T-helper 1 cell treated with Interleukin-12 subunit alpha and Interleukin-12 subunit beta and Interleukin-4 antibody, amounts not matched to agents 30 μg/mL and 1 μg/mL, for 36 hours (primary cell): ENCODE measurements around the gene PTPRD.

Experiments
- H3K27ac Mint-ChIP-seq: one replicate; pipeline ENCODE4 v1.8.0; 2021; ENCODE audit warnings: mild to moderate bottlenecking, mixed read lengths
- H3K27me3 Mint-ChIP-seq: one replicate; pipeline ENCODE4 v1.8.0; 2021; ENCODE audit warnings: low read depth, mixed read lengths
- H3K36me3 Mint-ChIP-seq: one replicate; pipeline ENCODE4 v1.8.0; 2021; ENCODE audit warnings: low read depth, mixed read lengths
- H3K4me1 Mint-ChIP-seq: one replicate; pipeline ENCODE4 v1.8.0; 2021; ENCODE audit warnings: low read depth, mixed read lengths
- H3K4me3 Mint-ChIP-seq: one replicate; pipeline ENCODE4 v1.8.0; 2021; ENCODE audit warnings: mild to moderate bottlenecking, moderate library complexity, mixed read lengths
- H3K9me3 Mint-ChIP-seq: one replicate; pipeline ENCODE4 v1.8.0; 2021; ENCODE audit warnings: mixed read lengths

PTPRD gene

DNA sequence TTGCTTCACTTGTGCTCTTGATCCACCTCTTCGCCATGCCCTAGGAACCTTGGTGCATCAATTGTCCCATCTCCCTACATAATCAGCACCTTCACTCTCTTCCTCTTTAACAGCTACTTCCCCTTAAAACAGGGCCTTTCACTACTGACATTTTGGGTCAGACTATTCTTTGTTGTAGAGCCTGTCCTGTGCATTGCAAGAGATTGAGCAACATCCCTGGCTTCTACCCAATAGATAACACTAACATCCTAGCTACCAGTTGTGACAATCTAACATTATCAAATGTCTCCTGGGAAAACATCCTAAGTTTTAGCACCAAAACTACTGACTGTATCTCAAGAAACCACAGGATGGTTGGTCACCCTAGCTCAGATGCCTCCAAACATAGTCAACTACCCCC, 1958.9 kb downstream of the PTPRD start:
- Mint-ChIP-seq H3K36me3 (no peaks in the 10 kb centered on the region), H3K27ac (no peak overlapping the region), H3K27me3 (no peaks in the 10 kb centered on the region), H3K4me1 (no peaks in the 10 kb centered on the region), H3K9me3 (no peaks in the 10 kb centered on the region), H3K4me3 (no peak overlapping the region)

DNA sequence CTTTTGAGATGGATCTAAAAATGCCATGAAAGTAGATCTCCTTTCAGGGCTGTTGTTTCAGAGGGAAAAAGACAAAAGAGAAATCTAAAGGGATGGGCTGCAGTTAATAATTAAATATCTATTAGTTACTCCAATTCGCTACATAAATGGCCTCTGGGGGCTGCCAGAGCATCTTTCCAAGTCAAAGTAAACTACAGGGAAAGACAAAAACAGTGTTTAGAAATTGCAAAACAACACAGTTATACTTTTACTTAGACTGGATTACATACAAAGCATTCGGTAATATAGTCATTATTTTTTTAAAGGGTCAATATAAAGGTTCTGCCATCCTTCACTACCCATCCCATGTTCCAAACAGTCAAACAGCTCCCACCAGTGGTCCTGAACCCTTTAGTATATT, 1959.7 kb downstream of the PTPRD start:
- Mint-ChIP-seq H3K27me3 (no peaks in the 10 kb centered on the region), H3K27ac (no peak overlapping the region), H3K4me3 (no peak overlapping the region), H3K4me1 (no peaks in the 10 kb centered on the region), H3K36me3 (no peaks in the 10 kb centered on the region), H3K9me3 (no peaks in the 10 kb centered on the region)

DNA sequence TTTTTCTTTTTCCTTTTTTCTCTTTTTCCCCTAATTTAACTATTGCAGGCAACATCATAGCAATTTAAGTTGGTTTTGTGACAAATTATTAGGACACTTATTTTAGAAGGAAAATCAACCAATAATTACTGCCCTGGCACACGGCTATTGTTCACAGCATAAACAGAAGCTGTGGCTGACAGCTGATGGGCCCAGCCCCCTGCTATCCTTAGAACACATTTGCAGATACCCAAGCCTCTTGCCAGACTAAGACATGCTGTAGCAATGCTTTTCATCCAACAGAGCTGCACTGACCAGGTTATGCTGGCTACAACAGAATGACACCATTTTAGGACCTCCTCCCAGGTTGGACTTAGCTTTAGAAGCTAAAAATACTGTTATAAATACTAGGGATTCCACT, 1960.5 kb downstream of the PTPRD start:
- no peaks in the 10 kb centered on the region for H3K9me3 Mint-ChIP-seq
- no peak overlapping the region for H3K4me3 Mint-ChIP-seq
- no peaks in the 10 kb centered on the region for H3K27me3 Mint-ChIP-seq
- H3K36me3 Mint-ChIP-seq = no peaks in the 10 kb centered on the region
- no peaks in the 10 kb centered on the region for H3K4me1 Mint-ChIP-seq
- H3K27ac Mint-ChIP-seq = no peak overlapping the region

DNA sequence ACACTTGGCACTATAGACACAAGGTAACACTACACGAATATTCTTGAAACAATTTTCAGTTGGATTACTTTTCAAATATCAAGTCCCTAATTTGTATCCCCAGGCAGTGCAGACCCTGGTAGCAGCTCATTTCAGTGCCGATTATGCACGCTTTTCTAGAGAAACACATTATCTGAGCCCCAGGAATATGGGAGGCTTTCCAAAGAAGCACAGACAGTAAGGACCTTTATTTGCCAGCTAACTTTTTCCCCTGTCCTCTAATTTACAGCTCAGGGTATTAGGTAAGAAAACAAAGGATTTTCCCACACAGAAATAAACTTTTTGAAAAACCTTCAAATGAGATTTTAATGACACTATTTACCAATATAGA, 1961.0 kb downstream of the PTPRD start:
- H3K27ac Mint-ChIP-seq = no peak overlapping the region

DNA sequence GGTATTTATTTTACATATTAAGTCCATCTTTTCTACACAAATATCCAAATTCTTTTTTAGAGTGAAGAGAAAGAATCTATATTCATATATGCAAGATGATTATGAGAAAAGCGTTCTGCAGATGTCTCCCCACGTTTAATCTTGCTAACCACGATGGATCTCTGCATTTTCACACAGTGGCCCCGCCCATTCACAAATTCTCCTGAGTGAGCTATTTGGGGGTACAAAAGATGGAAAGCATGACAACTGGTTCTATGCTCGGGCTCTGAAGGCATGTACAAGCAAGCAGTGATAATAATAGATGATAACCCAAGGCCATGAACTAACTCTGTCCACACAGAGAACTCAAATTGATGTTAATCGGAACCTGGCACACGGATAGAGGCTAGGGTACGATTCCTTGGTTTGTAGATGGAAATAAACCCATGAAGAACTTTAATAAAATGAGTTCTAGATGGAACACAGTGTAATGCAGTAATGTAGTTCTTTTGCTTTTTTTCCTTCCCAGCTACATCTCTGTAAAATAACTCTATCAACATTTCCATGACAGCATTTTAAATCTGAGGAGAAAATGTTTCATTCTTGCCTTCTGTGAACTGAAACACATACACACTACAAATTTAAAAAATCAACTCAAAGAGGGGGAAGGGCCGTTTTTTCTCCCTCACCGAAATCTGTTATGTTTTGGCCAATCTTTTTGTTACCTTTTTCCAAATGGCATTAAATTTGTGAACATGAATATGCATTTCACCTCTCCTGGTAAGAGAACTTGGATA, 1961.5 kb downstream of the PTPRD start:
- no peak overlapping the region for H3K27ac Mint-ChIP-seq
- H3K36me3 Mint-ChIP-seq = no peaks in the 10 kb centered on the region
- no peak overlapping the region for H3K4me3 Mint-ChIP-seq
- no peaks in the 10 kb centered on the region for H3K9me3 Mint-ChIP-seq
- H3K27me3 Mint-ChIP-seq = no peaks in the 10 kb centered on the region
- no peaks in the 10 kb centered on the region for H3K4me1 Mint-ChIP-seq

More for the DNA sequence above, 1961.0 kb downstream of the PTPRD start:
- H3K9me3 Mint-ChIP-seq = no peaks in the 10 kb centered on the region
- no peaks in the 10 kb centered on the region for H3K4me1 Mint-ChIP-seq
- H3K36me3 Mint-ChIP-seq = no peaks in the 10 kb centered on the region
- H3K4me3 Mint-ChIP-seq = no peak overlapping the region
- H3K27me3 Mint-ChIP-seq = no peaks in the 10 kb centered on the region

DNA sequence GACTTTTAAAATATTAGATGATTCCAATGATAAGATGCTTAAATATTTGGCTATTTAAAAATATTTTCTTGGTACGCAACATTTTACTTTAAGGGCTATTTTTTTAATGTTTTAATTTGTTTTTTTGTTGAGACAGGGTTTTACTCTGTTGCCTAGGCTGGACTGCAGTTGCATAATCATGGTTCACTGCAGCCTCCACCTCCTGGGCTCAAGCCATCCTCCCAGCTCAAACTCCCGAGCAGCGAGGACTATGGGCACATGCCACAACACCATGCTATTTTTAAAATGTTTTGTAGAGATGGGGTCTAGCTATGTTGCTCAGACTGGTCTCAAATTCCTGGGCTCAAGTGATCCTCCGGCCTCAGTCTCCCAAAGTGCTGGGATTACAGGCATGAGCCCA, 1963.0 kb downstream of the PTPRD start:
- Mint-ChIP-seq H3K36me3 (no peaks in the 10 kb centered on the region), H3K4me1 (no peaks in the 10 kb centered on the region), H3K27me3 (no peaks in the 10 kb centered on the region), H3K27ac (no peak overlapping the region), H3K4me3 (no peak overlapping the region), H3K9me3 (no peaks in the 10 kb centered on the region)

DNA sequence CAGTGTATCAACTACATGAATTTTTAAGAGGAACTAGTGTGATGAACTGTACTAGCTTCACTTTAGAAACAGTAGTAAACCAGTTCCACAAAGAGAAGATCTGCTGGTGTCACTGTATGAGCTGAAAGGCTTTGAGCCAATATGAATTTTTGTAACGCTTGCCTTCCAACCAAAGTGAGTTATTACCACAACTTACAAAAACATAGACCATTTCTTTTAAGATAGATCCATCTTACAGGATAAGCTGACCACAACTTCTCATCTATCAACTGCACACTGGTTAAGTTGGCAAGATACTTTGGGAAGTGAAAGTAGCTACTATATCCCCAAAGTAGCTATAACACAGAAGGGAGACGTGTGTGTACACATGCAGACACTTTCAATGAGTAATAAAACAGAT, 1963.6 kb downstream of the PTPRD start:
- Mint-ChIP-seq H3K27ac (no peak overlapping the region), H3K4me3 (no peak overlapping the region), H3K4me1 (no peaks in the 10 kb centered on the region), H3K27me3 (no peaks in the 10 kb centered on the region), H3K36me3 (no peaks in the 10 kb centered on the region), H3K9me3 (no peaks in the 10 kb centered on the region)

DNA sequence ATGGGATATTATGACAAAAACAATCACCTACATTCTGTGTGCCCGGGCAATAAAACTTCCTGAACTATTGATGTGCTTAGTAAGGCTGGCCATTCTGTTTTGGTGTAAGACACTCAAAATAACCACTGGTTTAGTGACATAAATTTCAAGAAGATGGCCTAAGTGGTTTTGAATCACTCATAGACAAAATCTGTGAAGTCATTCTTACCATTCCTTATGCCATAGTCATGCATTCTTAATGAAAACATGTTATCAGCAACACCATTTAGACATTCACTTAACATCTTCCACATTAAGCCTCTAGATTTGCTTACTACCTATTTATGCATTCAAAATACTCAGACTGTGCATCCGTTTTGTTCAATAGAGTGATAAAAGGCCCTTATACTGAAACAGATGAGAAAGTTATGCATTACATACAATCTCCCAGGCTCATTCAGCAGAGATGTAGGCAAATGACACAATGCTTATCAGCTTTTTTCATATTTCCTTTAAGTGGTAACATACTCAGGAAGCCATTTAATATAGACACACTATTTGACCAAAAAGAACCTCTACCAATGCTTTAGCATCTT, 1964.4 kb downstream of the PTPRD start:
- no peaks in the 10 kb centered on the region for H3K4me1 Mint-ChIP-seq
- H3K36me3 Mint-ChIP-seq = no peaks in the 10 kb centered on the region
- H3K27ac Mint-ChIP-seq = no peak overlapping the region
- H3K9me3 Mint-ChIP-seq = no peaks in the 10 kb centered on the region
- no peaks in the 10 kb centered on the region for H3K27me3 Mint-ChIP-seq
- no peak overlapping the region for H3K4me3 Mint-ChIP-seq

DNA sequence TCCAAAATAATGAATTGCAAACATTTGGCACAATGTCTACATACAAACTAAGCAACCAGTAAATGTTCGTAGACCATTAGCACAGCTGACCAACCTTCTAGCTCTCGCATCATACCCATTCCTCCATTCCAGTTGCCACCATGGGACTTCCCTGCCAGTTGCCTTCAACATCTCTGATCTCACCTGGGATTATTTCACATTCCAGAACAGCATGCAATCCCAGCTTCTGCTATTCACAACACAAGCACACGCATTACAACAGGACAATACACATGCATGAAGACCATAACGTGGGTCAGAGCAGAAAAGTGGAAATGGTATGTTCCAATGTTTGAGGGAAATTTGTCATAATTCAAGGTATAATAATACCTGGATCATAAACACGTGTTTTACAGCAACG, 1965.0 kb downstream of the PTPRD start:
- Mint-ChIP-seq H3K36me3 (no peaks in the 10 kb centered on the region), H3K27ac (no peak overlapping the region), H3K9me3 (no peaks in the 10 kb centered on the region), H3K27me3 (no peaks in the 10 kb centered on the region), H3K4me3 (no peak overlapping the region), H3K4me1 (no peaks in the 10 kb centered on the region)

DNA sequence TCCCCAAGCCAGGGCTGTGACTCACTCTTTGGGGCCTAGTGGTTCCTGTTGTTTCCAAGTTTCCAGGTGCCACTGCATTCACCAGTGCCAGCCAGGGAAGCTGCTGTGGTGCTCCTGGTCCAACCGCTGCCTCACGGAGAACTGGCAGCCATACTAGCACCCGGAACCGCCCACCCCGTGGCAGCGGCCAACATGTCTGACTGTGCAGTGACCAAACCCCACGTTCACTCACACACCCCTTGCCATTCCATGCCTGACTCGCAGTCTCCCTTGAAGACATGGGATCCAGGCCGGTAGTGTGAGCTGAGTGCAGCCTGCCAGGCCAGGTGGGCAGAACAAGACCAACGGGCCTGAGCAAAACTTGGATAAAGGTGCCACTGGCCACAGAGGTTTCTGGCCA, 1968.2 kb downstream of the PTPRD start:
- Mint-ChIP-seq H3K36me3 (no peaks in the 10 kb centered on the region), H3K27ac (no peak overlapping the region), H3K4me3 (no peak overlapping the region), H3K9me3 (no peaks in the 10 kb centered on the region), H3K4me1 (no peaks in the 10 kb centered on the region), H3K27me3 (no peaks in the 10 kb centered on the region)

DNA sequence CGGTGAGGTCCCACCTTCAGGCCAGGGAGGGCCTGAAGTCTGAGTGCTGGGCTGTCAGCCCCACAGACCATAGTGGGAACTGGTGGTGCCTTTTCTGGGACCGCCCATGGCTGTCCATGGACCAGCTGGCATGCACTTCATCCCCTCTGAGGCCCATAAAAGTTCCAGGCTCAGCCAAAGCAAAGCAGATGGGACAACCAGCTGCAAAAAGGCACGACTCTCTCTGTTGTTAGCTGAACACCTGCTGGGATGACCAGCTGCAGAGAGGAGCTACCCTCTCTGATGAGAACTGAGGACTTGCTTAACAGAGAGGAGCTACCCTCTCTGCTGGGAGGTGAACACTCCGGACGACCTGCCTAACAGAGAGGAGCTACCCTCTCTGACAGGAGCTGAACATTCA, 1968.9 kb downstream of the PTPRD start:
- no peaks in the 10 kb centered on the region for H3K4me1 Mint-ChIP-seq
- no peaks in the 10 kb centered on the region for H3K36me3 Mint-ChIP-seq
- H3K27ac Mint-ChIP-seq = no peak overlapping the region
- H3K4me3 Mint-ChIP-seq = no peak overlapping the region
- H3K9me3 Mint-ChIP-seq = no peaks in the 10 kb centered on the region
- H3K27me3 Mint-ChIP-seq = no peaks in the 10 kb centered on the region

DNA sequence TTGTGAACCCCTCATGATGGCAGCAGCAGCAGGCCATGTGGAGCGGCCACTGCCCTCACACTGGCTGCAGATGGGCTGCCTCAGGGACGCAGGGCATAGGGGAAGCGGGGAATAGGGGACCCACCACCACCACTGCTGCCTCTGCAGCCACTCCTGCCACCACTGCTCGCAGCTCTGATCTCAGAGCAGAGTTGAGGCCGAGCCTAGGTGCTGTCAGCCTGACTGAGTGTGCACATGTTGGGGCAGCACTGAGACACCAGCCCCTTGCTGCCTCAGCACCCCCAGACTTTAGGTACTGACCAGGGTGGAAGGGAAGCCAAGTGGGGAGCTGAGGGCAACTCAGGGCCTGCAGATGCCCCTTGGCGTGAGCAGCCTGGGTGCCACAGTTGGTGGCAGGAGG, 1969.3 kb downstream of the PTPRD start:
- Mint-ChIP-seq H3K36me3 (no peaks in the 10 kb centered on the region), H3K9me3 (no peaks in the 10 kb centered on the region), H3K27me3 (no peaks in the 10 kb centered on the region)

DNA sequence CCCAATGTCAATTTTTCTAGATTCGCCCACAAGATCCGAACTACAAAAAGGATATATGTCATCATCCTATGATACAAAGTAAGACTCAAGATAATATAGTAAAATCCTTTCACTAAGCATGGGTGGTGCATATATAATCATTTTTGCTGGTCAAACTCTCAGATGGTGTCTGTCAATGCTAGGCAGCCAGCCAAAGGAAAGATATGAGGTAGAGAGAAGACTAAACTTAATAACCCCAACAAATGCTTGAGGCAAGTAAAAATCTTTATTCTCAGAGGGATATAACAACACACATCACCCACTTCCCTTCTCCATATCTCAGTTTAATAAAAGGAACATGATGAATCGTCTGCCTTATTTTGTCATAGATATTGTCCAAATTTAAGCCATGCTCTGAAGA, 1972.0 kb downstream of the PTPRD start:
- H3K4me1 Mint-ChIP-seq = no peaks in the 10 kb centered on the region
- H3K27ac Mint-ChIP-seq = no peak overlapping the region
- no peaks in the 10 kb centered on the region for H3K27me3 Mint-ChIP-seq
- H3K4me3 Mint-ChIP-seq = no peak overlapping the region
- no peaks in the 10 kb centered on the region for H3K9me3 Mint-ChIP-seq
- no peaks in the 10 kb centered on the region for H3K36me3 Mint-ChIP-seq

More for the DNA sequence above, 1969.3 kb downstream of the PTPRD start:
- Mint-ChIP-seq H3K4me1 (no peaks in the 10 kb centered on the region), H3K27ac (no peak overlapping the region), H3K4me3 (no peak overlapping the region)

DNA sequence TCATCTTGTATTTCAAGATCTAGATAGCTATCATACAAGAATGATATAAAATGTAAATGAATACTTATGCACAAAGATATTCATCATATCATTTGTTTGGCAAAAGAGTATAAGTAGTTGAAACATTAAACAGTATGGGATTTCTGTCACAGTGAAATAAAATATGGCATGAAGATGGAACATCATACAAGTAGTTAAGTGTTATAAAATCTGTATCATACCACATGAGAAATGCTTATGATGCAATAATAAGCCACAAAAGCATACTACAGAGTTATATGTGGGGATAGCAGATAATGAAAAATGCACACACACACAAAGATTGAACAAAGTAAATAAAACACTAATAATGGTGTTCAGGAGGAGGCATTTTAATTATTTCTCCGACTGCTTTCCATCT, 1975.2 kb downstream of the PTPRD start:
- Mint-ChIP-seq H3K27ac (no peak overlapping the region), H3K9me3 (no peaks in the 10 kb centered on the region), H3K4me1 (no peaks in the 10 kb centered on the region), H3K27me3 (no peaks in the 10 kb centered on the region), H3K36me3 (no peaks in the 10 kb centered on the region), H3K4me3 (no peak overlapping the region)

DNA sequence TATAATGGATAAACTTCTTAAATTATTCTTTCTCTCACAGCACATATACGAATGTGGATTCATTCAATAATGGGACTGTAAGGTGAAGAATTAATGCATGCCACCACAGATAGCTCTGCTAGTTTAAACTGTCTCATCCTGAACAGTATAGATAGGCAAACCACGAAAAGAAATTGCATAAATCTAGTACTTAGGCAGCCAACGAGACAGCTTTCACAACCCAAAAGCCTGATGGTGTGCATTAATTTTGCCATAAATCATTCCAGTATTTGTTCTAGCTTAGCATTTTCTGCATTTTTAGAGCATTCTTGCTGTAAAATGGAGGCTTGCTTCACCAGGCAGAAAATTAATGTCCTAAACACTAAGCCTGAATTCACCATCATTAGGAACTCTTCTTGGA, 1979.0 kb downstream of the PTPRD start:
- Mint-ChIP-seq H3K27me3 (no peaks in the 10 kb centered on the region), H3K9me3 (no peaks in the 10 kb centered on the region), H3K4me1 (no peaks in the 10 kb centered on the region), H3K27ac (no peak overlapping the region), H3K4me3 (no peak overlapping the region), H3K36me3 (no peaks in the 10 kb centered on the region)
